Upper lobe of left lung (tissue), 4 donors: Measurements from ENCODE around the gene RPS6KA2.

ENCODE experiments used
- CTCF ChIP-seq, 6 experiments: fragments of 450-650 bp in 4 of 6; fragments of 200-600 bp in 2 of 6; sonication (generic) in 2 of 6; IDR thresholded peaks; one replicate each; pipeline ENCODE4 v1.5.1; 2016 to 2019; ENCODE audit warnings: antibody characterized with exemption in 6 of 6
- EP300 ChIP-seq, 4 donors: sonication (generic); formaldehyde crosslinking; IDR thresholded peaks; one replicate each; pipeline ENCODE4 v1.5.1; 2017; ENCODE audit warnings: antibody characterized with exemption in 4 of 4, control low read depth in 2 of 4
- POLR2A ChIP-seq, 4 donors: fragments of 450-650 bp; IDR thresholded peaks; one replicate each; pipeline ENCODE4 v1.5.1; 2016 to 2017; ENCODE audit warnings: antibody characterized with exemption in 4 of 4, mild to moderate bottlenecking in 2 of 4
- POLR2AphosphoS5 ChIP-seq, 2 donors: sonication (generic); formaldehyde crosslinking; IDR thresholded peaks; one replicate each; pipeline ENCODE4 v1.5.1; 2017; ENCODE audit warnings: antibody characterized with exemption in 2 of 2

GRCh38 chr6:166398348-166398747 is 228.7 kb downstream of the RPS6KA2 start:
- TF ChIP-seq POLR2A (IDR thresholded peaks at IDR 0.05), result no peak
- no peak for TF ChIP-seq POLR2AphosphoS5 (IDR thresholded peaks at IDR 0.05)
- no peak for TF ChIP-seq CTCF (IDR thresholded peaks at IDR 0.05)
- no peak for TF ChIP-seq EP300 (IDR thresholded peaks at IDR 0.05)
